DND-41 (cell line): ENCODE results near the gene MINDY4B.

ENCODE experiments used
- ATAC-seq: fragments of 200-7000 bp; cut with Tn5 transposase; 3 replicates; pipeline ENCODE4 v1.9.1; 2021; ENCODE audit warnings: low read depth; ENCODE audit not compliant: insufficient read depth
- DNase-seq: peaks from one replicate; pipeline ENCODE4 v3.0.0-alpha.2; 2020
- H2AFZ ChIP-seq: 2 replicates; pipeline ENCODE4 v1.6.0; 2012; ENCODE audit warnings: low read depth, low read length
- H3K27ac ChIP-seq: 2 replicates; pipeline ENCODE4 v1.5.1; 2012; ENCODE audit warnings: low read length, inconsistent platforms
- H3K27me3 ChIP-seq: fragments of 200-600 bp; sonication (generic); 2 replicates; pipeline ENCODE4 v1.6.0; 2012; ENCODE audit warnings: low read length, mild to moderate bottlenecking, inconsistent platforms; ENCODE audit not compliant: insufficient read depth, poor library complexity
- H3K36me3 ChIP-seq: 2 replicates; pipeline ENCODE4 v1.5.1; 2012; ENCODE audit warnings: low read length, inconsistent platforms; ENCODE audit not compliant: insufficient read depth
- H3K4me1 ChIP-seq: 2 replicates; pipeline ENCODE4 v1.5.1; 2012; ENCODE audit warnings: mild to moderate bottlenecking, low read length; ENCODE audit not compliant: insufficient read depth
- H3K4me2 ChIP-seq: 2 replicates; pipeline ENCODE4 v1.6.0; 2012; ENCODE audit warnings: mild to moderate bottlenecking, moderate library complexity, low read length, inconsistent platforms; ENCODE audit not compliant: insufficient read depth
- H3K4me3 ChIP-seq, 2 experiments: fragments of 200-600 bp in 1 of 2; shearing (Covaris generic) in 1 of 2; 2 replicates each; pipeline ENCODE4 v1.5.1; 2012 to 2016; ENCODE audit warnings: inconsistent platforms in 2 of 2, low read length in 2 of 2, mild to moderate bottlenecking in 2 of 2, low read depth in 1 of 2, moderate library complexity in 1 of 2
- H3K79me2 ChIP-seq: 2 replicates; pipeline ENCODE4 v1.6.0; 2012; ENCODE audit warnings: low read length, inconsistent platforms; ENCODE audit not compliant: insufficient read depth
- H3K9ac ChIP-seq: 2 replicates; pipeline ENCODE4 v1.6.0; 2012; ENCODE audit warnings: low read depth, mild to moderate bottlenecking, inconsistent platforms, low read length, moderate library complexity
- H3K9me3 ChIP-seq: 2 replicates; pipeline ENCODE4 v1.5.1; 2012; ENCODE audit warnings: low read length, moderate library complexity, mild to moderate bottlenecking, inconsistent platforms; ENCODE audit not compliant: insufficient read depth, severe bottlenecking
- H4K20me1 ChIP-seq: 2 replicates; pipeline ENCODE4 v1.6.0; 2012; ENCODE audit warnings: low read length; ENCODE audit not compliant: insufficient read depth
- EZH2 ChIP-seq: IDR thresholded peaks from 3 replicates; pipeline ENCODE4 v1.6.1; 2012; ENCODE audit warnings: borderline replicate concordance, low read depth, mild to moderate bottlenecking, moderate library complexity, low read length, inconsistent platforms; ENCODE audit not compliant: severe bottlenecking
- TF ChIP-seq, protein P1 (sequence below): IDR thresholded peaks from 2 replicates; pipeline ENCODE4 v1.5.1; 2012; ENCODE audit warnings: borderline replicate concordance, low read length, moderate library complexity, mild to moderate bottlenecking; ENCODE audit not compliant: poor library complexity, severe bottlenecking; ENCODE audit errors: extremely low read depth

MINDY4B gene

GRCh38 chr3:150885535-150885934 lies 19.7 kb downstream of the MINDY4B start:
- Histone ChIP-seq H2AFZ (no peak overlapping the region), H3K79me2 (no peaks in the 10 kb centered on the region), H3K36me3 (no peaks in the 10 kb centered on the region), H3K4me2 (no peak overlapping the region), H4K20me1 (no peaks in the 10 kb centered on the region), H3K4me3 (no peak overlapping the region), H3K27me3 (peaks cover 15% of the 10 kb centered on the region), H3K9ac (no peak overlapping the region), H3K9me3 (no peaks in the 10 kb centered on the region), H3K4me1 (no peaks in the 10 kb centered on the region), H3K27ac (no peak overlapping the region)
- ATAC-seq (no peak), DNase-seq (no peak)
- no peak for TF ChIP-seq EZH2
- TF ChIP-seq, protein P1, sequence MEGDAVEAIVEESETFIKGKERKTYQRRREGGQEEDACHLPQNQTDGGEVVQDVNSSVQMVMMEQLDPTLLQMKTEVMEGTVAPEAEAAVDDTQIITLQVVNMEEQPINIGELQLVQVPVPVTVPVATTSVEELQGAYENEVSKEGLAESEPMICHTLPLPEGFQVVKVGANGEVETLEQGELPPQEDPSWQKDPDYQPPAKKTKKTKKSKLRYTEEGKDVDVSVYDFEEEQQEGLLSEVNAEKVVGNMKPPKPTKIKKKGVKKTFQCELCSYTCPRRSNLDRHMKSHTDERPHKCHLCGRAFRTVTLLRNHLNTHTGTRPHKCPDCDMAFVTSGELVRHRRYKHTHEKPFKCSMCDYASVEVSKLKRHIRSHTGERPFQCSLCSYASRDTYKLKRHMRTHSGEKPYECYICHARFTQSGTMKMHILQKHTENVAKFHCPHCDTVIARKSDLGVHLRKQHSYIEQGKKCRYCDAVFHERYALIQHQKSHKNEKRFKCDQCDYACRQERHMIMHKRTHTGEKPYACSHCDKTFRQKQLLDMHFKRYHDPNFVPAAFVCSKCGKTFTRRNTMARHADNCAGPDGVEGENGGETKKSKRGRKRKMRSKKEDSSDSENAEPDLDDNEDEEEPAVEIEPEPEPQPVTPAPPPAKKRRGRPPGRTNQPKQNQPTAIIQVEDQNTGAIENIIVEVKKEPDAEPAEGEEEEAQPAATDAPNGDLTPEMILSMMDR = no peak

DNA sequence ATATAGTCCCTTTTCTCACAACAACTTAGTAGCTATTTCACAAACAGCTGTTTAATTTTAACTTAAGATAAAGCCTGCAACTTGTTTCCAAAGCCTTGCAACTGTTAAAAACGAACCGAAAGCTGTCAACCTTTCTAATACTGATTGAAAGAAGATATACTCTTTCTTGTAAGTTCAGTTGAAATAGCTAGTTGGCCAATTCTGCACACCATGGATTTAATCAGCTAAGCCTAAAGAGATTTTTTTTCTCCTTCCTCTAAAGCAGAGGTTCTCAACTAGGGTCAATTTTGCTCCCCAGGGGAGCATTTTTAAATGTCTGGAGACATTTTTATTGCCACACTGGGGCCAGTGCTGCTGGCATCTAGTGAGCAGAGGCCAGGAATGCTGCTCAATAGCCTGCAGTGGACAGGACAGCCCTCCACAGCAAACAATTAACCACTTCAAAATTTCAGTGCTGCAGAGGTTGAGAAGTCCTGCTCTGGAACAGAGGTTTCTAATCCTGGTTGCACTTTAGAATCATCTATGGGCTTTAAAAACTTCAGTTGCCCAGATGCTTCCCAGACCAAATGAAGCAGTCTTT lies 26.2 kb downstream of the MINDY4B start:
- ATAC-seq (no peak), DNase-seq (no peak)
- no peaks in the 10 kb centered on the region for H3K4me1 ChIP-seq
- H3K9me3 ChIP-seq = no peaks in the 10 kb centered on the region
- H3K27ac ChIP-seq = no peak overlapping the region
- TF ChIP-seq, protein P1 = no peak
- no peak for TF ChIP-seq EZH2
- no peaks in the 10 kb centered on the region for H3K79me2 ChIP-seq
- H3K4me2 ChIP-seq = no peak overlapping the region
- H3K27me3 ChIP-seq = peaks cover 28% of the 10 kb centered on the region
- H4K20me1 ChIP-seq = no peaks in the 10 kb centered on the region
- no peaks in the 10 kb centered on the region for H3K36me3 ChIP-seq
- H2AFZ ChIP-seq = no peak overlapping the region
- H3K4me3 ChIP-seq = no peak overlapping the region
- H3K9ac ChIP-seq = no peak overlapping the region

- H3K27me3 ChIP-seq = peaks cover 22% of the 10 kb centered on the region
- ATAC-seq (no peak), DNase-seq (no peak)
- no peaks in the 10 kb centered on the region for H3K79me2 ChIP-seq
- no peak overlapping the region for H3K4me2 ChIP-seq
- no peaks in the 10 kb centered on the region for H3K4me1 ChIP-seq
- no peak overlapping the region for H2AFZ ChIP-seq
- no peaks in the 10 kb centered on the region for H4K20me1 ChIP-seq
- H3K36me3 ChIP-seq = no peaks in the 10 kb centered on the region
- H3K9ac ChIP-seq = no peak overlapping the region
- H3K4me3 ChIP-seq = no peak overlapping the region
- TF ChIP-seq, protein P1 = no peak
- TF ChIP-seq EZH2 = no peak
- no peak overlapping the region for H3K27ac ChIP-seq
- H3K9me3 ChIP-seq = no peaks in the 10 kb centered on the region
These were observed 26.9 kb downstream of the MINDY4B start for GRCh38 chr3:150878290-150878689.

DNA sequence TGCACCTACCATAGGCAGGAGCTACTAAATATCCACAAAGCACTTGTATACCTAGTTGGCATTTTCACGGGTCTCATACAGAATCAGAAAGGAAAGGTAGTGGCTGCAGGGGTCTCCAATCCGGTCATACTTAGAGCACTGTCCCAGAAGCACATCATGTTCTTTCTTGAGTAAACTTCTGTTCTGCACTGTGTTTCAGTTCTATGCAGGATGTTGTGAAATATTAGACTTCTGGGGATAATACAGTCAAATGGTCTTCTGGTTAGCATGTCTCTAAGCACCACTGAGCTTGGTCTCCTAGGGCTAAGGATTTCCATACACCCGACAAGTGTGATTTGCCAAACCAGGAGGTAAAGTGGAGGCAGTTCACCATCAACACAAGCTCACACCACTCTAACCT lies 27.9 kb downstream of the MINDY4B start:
- Histone ChIP-seq H3K9me3 (no peaks in the 10 kb centered on the region), H3K4me1 (no peaks in the 10 kb centered on the region)
- DNase-seq = no peak

More for the DNA sequence above, 27.9 kb downstream of the MINDY4B start:
- Histone ChIP-seq H3K4me3 (no peak overlapping the region), H3K27me3 (peaks cover 22% of the 10 kb centered on the region), H2AFZ (no peak overlapping the region), H3K79me2 (no peaks in the 10 kb centered on the region), H3K27ac (no peak overlapping the region), H3K9ac (no peak overlapping the region), H4K20me1 (no peaks in the 10 kb centered on the region), H3K36me3 (no peaks in the 10 kb centered on the region), H3K4me2 (no peak overlapping the region)
- TF ChIP-seq, protein P1 = no peak
- no peak for TF ChIP-seq EZH2
- no peak for ATAC-seq
